Activated CD4-positive, CD25-positive, alpha-beta regulatory T cell treated with anti-CD3 and anti-CD28 coated beads, Interleukin-2, amount 50 U/mL, for 24 hours (primary cell): ENCODE results near the gene SRSF7.
"Not testable (repeated sequence)": the region's sequence is repeated elsewhere in the genome, so short reads cannot be mapped to it uniquely, and the experiment has no call there.

Source experiments
- ATAC-seq, 2 donors: fragments of 150-1000 bp; cut with Tn5 transposase; one replicate each; pipeline ENCODE4 v1.10.0; 2021; ENCODE audit warnings: mild to moderate bottlenecking in 1 of 2, moderate library complexity in 1 of 2

Gene SRSF7

GRCh38 chr2:38750891-38751595, at the start of gene SRSF7:
TSS of gene SRSF7 (minus strand) at chr2:38751361. CDS start at chr2:38751256, 105 bp downstream.
- peak; percentile 76 to 77 for ATAC-seq

- ATAC-seq = no peak
Observed at GRCh38 chr2:38797953-38798352, 46.8 kb upstream of the SRSF7 start.

- ATAC-seq = no peak
Observed at GRCh38 chr2:38797250-38797676, 46.1 kb upstream of the SRSF7 start.

GRCh38 chr2:38795016-38795415, 43.9 kb upstream of the SRSF7 start:
- not testable (repeated sequence) for ATAC-seq

- no peak for ATAC-seq
Observed at GRCh38 chr2:38794235-38794946, 43.2 kb upstream of the SRSF7 start.

- ATAC-seq = no peak
Observed at GRCh38 chr2:38793511-38793910, 42.4 kb upstream of the SRSF7 start.

- ATAC-seq = no peak
Observed at GRCh38 chr2:38792751-38793150, 41.6 kb upstream of the SRSF7 start.

- ATAC-seq = not testable (repeated sequence)
Observed at GRCh38 chr2:38792321-38792720, 41.2 kb upstream of the SRSF7 start.

GRCh38 chr2:38791744-38792143, 40.6 kb upstream of the SRSF7 start:
- no peak for ATAC-seq

GRCh38 chr2:38789691-38790090, 38.5 kb upstream of the SRSF7 start:
- no peak for ATAC-seq

GRCh38 chr2:38788306-38788705, 37.1 kb upstream of the SRSF7 start:
- ATAC-seq = no peak

GRCh38 chr2:38783586-38783985, 32.4 kb upstream of the SRSF7 start:
- no peak for ATAC-seq

GRCh38 chr2:38778687-38779082, 27.5 kb upstream of the SRSF7 start:
- no peak for ATAC-seq

- no peak for ATAC-seq
Observed at GRCh38 chr2:38776531-38776930, 25.4 kb upstream of the SRSF7 start.

- no peak for ATAC-seq
Observed at GRCh38 chr2:38775921-38776225, 24.7 kb upstream of the SRSF7 start.

GRCh38 chr2:38775097-38775920, 24.1 kb upstream of the SRSF7 start:
- no peak for ATAC-seq

- ATAC-seq = no peak
Observed at GRCh38 chr2:38771632-38772031, 20.5 kb upstream of the SRSF7 start.

- ATAC-seq = no peak
Observed at GRCh38 chr2:38765551-38765950, 14.4 kb upstream of the SRSF7 start.

- ATAC-seq = no peak
Observed at GRCh38 chr2:38765149-38765548, 14.0 kb upstream of the SRSF7 start.

- no peak for ATAC-seq
Observed at GRCh38 chr2:38763728-38764127, 12.6 kb upstream of the SRSF7 start.

- peak in 1 of 2 donors; percentile 58 for ATAC-seq
Observed at GRCh38 chr2:38763228-38763627, 12.1 kb upstream of the SRSF7 start.

- not testable (repeated sequence) for ATAC-seq
Observed at GRCh38 chr2:38755891-38756290, 4.7 kb upstream of the SRSF7 start.

- no peak for ATAC-seq
Observed at GRCh38 chr2:38754506-38754905, 3.3 kb upstream of the SRSF7 start.

- ATAC-seq = no peak
Observed at GRCh38 chr2:38754049-38754448, 2.9 kb upstream of the SRSF7 start.
